ENCODE measurements around the gene TCF7L1.

The TCF7L1 gene

DNA sequence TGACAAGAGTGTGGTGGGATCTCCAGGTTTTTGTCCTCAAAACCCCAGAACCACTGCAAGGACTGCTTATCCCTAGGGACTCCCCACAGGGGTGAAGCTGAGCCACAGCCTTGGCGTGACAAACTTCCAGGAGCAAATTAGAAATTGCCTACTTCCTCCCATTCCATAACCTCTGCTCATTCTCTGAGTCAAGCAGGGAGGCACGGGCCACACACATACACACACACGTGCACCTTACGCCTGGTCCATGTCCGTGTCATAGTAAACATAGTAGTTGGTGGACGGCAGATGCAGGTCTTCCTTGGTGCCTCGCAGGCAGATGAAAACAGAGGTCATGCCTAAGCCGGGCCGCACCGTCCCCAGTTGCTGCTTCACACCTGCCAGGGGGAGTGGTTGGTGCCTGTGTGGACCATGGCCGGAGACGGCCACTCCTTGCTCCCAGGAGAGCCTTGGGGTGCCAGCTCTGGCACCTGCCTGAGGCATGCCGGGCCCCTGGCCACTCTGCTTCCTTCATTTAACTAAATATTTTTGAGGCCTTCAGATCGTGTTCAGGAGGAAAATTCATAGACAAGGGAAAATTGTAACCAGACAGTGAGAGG, 211.3 kb downstream of the TCF7L1 start:
- ATAC-seq (replicated peaks; ENCODE audit: extremely low read depth, poor library complexity, severe bottlenecking) (no peak), DNase-seq (ENCODE audit: low spot score in 2 of 2) (no peak)
- Mint-ChIP-seq H3K9me3 (no peaks in the 10 kb centered on the region), H3K4me3 (no peak overlapping the region), H3K27me3 (no peaks in the 10 kb centered on the region), H3K4me1 (peaks cover 5% of the 10 kb centered on the region), H3K27ac (ENCODE audit: low read depth) (no peak overlapping the region), H3K36me3 (ENCODE audit: insufficient read depth) (peaks cover 23% of the 10 kb centered on the region)

DNA sequence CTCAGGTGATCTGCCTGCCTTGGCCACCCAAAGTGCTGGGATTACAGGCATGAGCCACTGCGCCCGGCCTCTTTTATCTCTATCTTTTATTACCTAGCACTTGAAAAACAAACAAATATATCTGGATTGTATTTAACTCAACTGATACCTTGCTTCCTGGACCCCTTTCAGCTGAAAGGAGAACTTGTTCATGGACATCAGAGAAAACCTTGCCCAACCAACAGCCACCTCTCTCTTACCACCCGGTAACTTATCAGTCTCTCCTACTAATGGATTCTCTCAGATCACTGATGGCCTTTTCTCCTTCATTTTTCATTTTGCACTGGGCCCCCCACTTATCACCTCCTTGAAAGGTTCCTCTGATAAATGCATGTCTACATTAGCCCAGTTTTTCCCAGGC, 214.4 kb downstream of the TCF7L1 start:
- H3K36me3 Mint-ChIP-seq (ENCODE audit: insufficient read depth): peaks cover 36% of the 10 kb centered on the region
- H3K4me1 Mint-ChIP-seq: peaks cover 16% of the 10 kb centered on the region
- H3K9me3 Mint-ChIP-seq: no peaks in the 10 kb centered on the region
- DNase-seq (ENCODE audit: low spot score in 2 of 2) (no peak), ATAC-seq (replicated peaks; ENCODE audit: extremely low read depth, poor library complexity, severe bottlenecking) (no peak)
- H3K27me3 Mint-ChIP-seq: no peaks in the 10 kb centered on the region
- no peak overlapping the region for H3K4me3 Mint-ChIP-seq
- H3K27ac Mint-ChIP-seq (ENCODE audit: low read depth): no peak overlapping the region

DNA sequence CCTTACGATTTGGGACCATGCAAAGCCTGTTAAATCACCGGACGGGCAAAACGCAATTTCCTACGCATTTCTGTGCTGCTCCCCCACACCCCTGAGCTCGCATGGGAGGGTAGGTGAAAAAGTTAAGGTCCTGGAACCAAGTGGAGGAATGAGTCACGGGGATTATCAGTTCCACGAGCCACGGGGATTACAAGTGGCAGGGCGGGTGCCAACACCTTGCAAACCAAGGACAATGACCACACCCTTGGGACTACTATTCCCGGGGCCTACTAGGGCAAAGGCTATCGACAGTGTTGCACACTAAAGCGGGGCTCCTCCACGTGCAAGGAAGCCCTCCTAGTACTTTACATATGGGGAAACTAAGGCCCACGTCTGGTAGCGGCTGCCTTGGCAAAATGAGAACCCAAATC, 220.7 kb downstream of the TCF7L1 start:
- peak overlapping the region; percentile 97 for H3K27ac Mint-ChIP-seq (ENCODE audit: low read depth)
- DNase-seq (ENCODE audit: low spot score in 2 of 2) (no peak), ATAC-seq (replicated peaks; ENCODE audit: extremely low read depth, poor library complexity, severe bottlenecking) (no peak)
- peak overlapping the region; percentile 92 for H3K4me3 Mint-ChIP-seq
- peaks cover 49% of the 10 kb centered on the region for H3K4me1 Mint-ChIP-seq
- no peaks in the 10 kb centered on the region for H3K9me3 Mint-ChIP-seq
- H3K27me3 Mint-ChIP-seq: no peaks in the 10 kb centered on the region
- peaks cover 42% of the 10 kb centered on the region for H3K36me3 Mint-ChIP-seq (ENCODE audit: insufficient read depth)

DNA sequence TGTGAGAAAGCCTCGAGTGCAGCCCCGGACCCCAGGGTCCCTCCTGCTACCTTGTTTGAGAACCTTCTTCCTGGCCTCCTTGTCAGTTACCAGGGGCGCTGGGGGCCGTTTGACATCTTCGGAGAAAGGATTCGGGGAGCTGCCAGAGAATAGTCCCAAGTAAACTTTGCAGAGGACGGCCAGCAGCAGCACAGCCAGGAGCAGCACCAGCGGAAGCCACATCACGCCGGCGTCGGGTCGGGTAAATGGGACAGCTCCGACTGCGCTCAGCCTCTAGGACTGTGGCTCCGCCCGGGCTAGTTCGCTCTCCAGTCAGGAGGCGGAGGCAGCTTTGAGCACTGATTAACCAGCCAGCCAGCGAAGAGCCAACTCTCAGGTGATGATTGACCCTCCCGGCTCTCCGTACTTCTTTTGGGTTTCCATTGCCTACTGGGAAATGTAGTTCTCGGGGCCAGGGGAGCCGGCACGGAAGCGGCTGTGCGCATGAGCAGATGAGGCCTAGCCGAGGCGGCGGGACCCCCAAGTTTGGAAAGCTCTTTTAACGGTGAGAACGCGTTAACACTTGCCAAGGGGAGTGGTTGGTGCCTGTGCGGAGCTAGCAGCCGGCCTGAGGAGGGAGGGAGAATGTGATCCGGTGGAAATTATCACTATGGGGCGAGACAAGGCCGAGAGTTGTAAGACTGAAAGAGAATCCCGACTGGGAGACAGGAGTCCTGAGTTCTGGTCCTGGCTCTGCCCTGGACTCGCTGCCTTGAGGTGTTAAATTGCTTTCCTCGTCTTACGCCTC, 221.3 kb downstream of the TCF7L1 start, which contains the start of the genes ELMOD3 and RETSAT:
Gene ELMOD3 (plus strand): TSS at position 484 of the 787 bp plus-strand sequence. CDS start 2,430 bp downstream, outside the sequence.
Gene RETSAT (minus strand): TSS at position 243 of the 787 bp plus-strand sequence. CDS start 21 bp downstream, at position 222.
- Mint-ChIP-seq H3K4me1 (peaks cover 50% of the 10 kb centered on the region), H3K9me3 (no peaks in the 10 kb centered on the region), H3K27me3 (no peaks in the 10 kb centered on the region), H3K36me3 (ENCODE audit: insufficient read depth) (peaks cover 41% of the 10 kb centered on the region), H3K4me3 (peak within 1 kb of the TSS; percentile 92), H3K27ac (ENCODE audit: low read depth) (peak within 1 kb of the TSS; percentile 97)
- ATAC-seq (replicated peaks; ENCODE audit: extremely low read depth, poor library complexity, severe bottlenecking): peak; percentile 99
- DNase-seq (ENCODE audit: low spot score in 2 of 2): peak; percentile 93 to 98

DNA sequence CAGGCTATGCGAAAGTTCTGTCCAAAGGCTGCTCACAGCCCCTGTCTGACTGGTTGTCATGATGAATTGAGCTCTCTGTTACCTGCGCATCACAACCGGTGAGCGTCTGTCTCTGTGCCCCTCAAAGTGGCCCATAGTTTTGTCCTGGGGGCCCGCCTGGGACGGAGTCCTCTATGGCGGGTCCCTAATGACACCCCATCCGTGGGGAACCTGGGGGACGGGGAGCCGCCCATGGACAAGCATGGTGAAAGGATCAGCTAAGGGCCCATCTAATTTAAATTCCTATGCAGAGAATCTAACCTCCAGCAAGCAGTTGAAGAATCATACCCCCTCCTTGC, 221.8 kb downstream of the TCF7L1 start:
- ATAC-seq (replicated peaks; ENCODE audit: extremely low read depth, poor library complexity, severe bottlenecking) (peak; percentile 10), DNase-seq (ENCODE audit: low spot score in 2 of 2) (no peak)
- H3K27ac Mint-ChIP-seq (ENCODE audit: low read depth): peak overlapping the region; percentile 97
- H3K9me3 Mint-ChIP-seq: no peaks in the 10 kb centered on the region
- H3K27me3 Mint-ChIP-seq: no peaks in the 10 kb centered on the region
- peaks cover 54% of the 10 kb centered on the region for H3K4me1 Mint-ChIP-seq
- peak overlapping the region; percentile 92 for H3K4me3 Mint-ChIP-seq
- peaks cover 42% of the 10 kb centered on the region for H3K36me3 Mint-ChIP-seq (ENCODE audit: insufficient read depth)

DNA sequence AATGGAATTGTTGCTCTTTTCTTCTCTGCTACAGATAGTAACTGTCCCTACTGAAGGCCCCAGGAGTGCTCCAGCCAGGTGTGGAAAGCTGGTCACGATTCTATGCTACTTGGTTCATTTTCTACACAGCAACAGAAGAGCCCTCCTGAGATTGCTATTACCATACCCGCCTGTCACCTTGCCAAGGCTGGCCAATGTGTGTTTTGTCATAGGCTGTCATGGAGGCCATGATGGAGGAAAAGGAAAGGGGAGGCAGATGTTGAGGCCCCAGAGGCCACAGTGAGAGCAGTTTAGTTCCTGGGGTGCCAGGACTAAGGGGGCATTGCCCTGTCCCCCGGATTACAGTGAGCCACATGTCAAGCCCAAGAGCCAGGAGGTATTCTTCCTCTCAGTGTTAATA, 222.3 kb downstream of the TCF7L1 start:
- peak overlapping the region; percentile 92 for H3K4me3 Mint-ChIP-seq
- H3K4me1 Mint-ChIP-seq: peaks cover 52% of the 10 kb centered on the region
- H3K27me3 Mint-ChIP-seq: no peaks in the 10 kb centered on the region
- ATAC-seq (replicated peaks; ENCODE audit: extremely low read depth, poor library complexity, severe bottlenecking) (no peak), DNase-seq (ENCODE audit: low spot score in 2 of 2) (no peak)
- H3K36me3 Mint-ChIP-seq (ENCODE audit: insufficient read depth): peaks cover 38% of the 10 kb centered on the region
- H3K27ac Mint-ChIP-seq (ENCODE audit: low read depth): peak overlapping the region; percentile 97
- H3K9me3 Mint-ChIP-seq: no peaks in the 10 kb centered on the region

DNA sequence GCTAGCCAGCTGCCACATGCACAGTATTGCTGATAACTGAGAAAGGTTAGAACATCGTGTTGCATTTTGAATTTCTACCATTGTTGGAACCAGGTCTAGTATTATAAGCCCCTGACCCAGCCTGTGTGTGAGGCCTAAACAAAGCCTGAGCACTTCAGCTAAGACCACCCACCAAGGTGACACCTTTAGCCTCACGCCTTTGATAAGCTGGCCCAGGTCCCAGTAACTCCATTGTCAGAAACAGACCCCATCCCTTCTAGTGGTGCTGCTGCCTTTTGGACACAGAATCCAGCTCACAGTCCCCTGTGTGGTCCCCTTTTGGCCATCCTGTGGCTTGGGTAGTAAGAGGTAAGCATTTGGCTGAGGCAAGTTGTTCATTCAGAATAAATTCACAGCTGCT, 223.0 kb downstream of the TCF7L1 start:
- Mint-ChIP-seq H3K36me3 (ENCODE audit: insufficient read depth) (peaks cover 38% of the 10 kb centered on the region), H3K4me1 (peaks cover 46% of the 10 kb centered on the region), H3K9me3 (no peaks in the 10 kb centered on the region), H3K4me3 (no peak overlapping the region), H3K27ac (ENCODE audit: low read depth) (no peak overlapping the region), H3K27me3 (no peaks in the 10 kb centered on the region)
- DNase-seq (ENCODE audit: low spot score in 2 of 2): no peak
- no peak for ATAC-seq (replicated peaks; ENCODE audit: extremely low read depth, poor library complexity, severe bottlenecking)

DNA sequence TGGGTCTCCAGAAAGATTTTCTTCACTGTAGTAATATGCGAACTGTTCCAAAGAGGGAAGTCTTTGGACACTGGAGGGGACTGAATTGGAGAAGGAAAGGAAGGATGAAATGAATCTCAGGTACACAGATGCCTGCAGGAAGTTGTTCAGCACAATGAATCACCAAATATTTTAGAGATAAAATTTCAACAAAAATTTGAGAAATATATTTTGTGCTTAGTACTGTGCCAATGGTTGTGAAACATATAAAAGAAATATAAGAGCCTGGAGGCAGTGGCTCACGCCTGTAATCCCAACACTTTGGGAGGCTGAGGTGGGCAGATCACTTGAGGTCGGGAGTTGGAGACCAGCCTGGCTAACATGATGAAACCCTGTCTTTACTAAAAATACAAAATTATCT, 224.5 kb downstream of the TCF7L1 start:
- Mint-ChIP-seq H3K9me3 (no peaks in the 10 kb centered on the region), H3K27me3 (no peaks in the 10 kb centered on the region), H3K4me3 (no peak overlapping the region), H3K36me3 (ENCODE audit: insufficient read depth) (peaks cover 48% of the 10 kb centered on the region), H3K27ac (ENCODE audit: low read depth) (no peak overlapping the region), H3K4me1 (peaks cover 43% of the 10 kb centered on the region)
- no peak for DNase-seq (ENCODE audit: low spot score in 2 of 2)
- ATAC-seq (replicated peaks; ENCODE audit: extremely low read depth, poor library complexity, severe bottlenecking): no peak

Measured in central memory CD8-positive, alpha-beta T cell (primary cell).